ENCODE data around the gene IFIT5.
"Not testable (repeated sequence)": the region's sequence is repeated elsewhere in the genome, so short reads cannot be mapped to it uniquely, and the experiment has no call there.

Gene IFIT5

DNA sequence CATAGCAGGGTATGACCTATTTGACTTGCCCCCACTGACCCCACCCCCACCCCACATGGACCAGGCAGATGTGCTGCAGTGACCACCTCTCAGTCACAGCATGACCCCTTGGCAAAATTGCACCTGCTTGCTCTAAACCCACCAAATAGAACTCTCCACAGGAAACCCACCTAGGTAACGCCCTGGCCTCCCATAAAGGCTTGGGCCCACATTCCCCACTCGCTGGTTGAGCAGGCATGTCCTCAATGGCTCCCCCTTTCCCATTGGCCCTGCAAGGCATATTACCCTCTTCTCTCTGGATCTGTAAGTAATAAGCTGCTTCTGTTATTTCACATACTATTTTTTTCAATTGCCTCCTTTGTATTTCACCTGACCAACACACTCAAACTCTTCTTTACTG, 19.2 kb upstream of the IFIT5 start:
- no peak for DNase-seq

DNA sequence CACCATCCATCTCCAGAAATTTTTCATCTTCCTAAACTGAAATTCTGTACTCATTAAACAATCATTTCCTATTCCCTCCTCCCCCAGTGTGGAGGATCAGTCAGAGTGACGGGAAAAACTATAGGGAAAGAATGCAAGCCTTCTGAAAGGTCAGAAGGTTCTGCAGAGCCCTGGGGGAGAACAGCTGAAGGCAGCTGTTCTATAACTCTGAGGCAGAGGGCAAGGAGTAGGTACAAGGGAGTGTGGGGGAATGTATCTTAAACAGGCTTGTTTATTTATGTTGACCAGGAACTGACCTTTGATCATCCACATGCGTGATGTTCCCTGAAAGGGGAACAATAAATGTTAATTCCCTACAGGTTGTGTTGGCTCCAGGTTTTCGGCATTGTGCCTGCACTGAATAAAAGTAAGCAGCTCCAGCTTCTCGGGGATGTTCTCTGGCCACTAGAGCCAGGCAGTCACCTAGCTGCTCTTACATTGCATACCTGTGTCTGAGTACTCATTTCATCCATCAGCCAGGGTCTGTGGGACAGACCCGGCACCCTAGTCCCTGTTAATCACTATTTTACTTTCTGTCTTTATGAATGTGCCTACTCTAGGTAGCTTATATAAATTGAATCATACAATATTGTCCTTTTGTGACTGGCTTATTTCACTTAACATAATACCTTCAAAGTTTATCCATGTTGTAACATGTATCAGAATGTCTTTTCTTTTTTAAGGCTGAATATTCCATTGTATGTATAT, 16.2 kb upstream of the IFIT5 start:
- DNase-seq = no peak

DNA sequence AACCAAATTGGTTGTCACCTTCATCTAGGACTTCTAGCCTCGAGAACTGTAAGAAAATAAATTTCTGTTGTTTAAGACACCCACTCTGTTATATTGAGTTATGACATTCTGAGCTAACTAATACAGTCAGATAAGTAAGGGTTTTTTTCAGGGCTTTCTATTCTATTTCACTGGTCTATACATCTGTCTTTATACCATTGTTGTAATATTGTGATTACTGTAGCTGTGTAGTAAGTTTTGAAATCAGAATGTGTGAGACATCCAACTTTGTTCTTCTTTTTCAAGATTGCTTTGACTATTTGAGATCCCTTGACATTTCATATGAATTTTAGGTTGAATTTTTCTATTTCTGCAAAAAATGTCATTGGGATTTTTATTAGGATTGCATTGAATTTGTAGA, 14.4 kb upstream of the IFIT5 start:
- no peak for DNase-seq

DNA sequence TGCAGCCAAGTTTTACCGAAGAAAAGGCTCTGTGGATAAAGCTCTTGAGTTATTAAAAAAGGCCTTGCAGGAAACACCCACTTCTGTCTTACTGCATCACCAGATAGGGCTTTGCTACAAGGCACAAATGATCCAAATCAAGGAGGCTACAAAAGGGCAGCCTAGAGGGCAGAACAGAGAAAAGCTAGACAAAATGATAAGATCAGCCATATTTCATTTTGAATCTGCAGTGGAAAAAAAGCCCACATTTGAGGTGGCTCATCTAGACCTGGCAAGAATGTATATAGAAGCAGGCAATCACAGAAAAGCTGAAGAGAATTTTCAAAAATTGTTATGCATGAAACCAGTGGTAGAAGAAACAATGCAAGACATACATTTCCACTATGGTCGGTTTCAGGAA, 11.3 kb upstream of the IFIT5 start:
- no peak for DNase-seq

DNA sequence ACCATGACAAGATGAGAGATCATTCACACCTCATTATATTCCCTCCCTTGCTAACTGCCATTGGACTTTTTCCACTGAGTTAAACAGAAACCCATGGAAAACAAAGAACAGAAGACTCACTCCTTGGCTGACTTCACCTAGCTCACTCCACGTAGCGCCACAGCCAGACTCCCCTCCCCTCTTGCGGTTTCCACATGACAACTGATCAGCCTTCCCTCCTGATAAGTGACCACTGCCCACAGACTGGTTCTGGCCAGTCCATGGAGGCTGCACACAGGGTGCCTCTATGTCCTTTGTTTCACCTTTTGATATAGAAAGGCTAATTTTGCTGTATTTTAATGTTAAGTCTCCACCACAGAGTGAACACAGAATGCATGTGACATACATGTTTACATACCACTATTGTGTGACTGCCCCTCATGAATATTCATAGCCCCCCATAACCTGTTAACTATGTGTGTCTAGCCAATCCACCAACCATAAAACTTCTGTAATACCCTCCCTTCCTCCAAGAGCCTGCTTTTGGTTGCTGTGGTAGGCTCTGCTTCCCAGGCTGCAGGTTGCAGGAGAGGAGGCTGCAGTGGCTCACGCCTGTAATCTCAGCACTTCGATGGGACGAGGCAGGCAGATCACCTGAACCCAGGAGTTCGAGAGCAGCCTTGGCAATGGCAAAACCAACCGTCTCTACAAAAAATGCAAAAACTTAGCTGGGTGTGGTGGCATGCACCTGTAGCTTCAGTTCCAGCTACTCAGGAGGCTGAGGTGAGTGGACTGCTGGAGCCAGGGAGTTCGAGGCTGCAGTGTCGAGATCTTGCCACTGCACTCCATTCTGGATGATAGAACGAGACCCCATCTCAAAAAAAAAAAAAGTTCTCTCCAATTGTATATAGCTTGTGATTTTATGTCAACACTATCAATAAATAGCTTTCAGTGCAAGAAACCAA, 10.0 kb upstream of the IFIT5 start:
- no peak for DNase-seq

DNA sequence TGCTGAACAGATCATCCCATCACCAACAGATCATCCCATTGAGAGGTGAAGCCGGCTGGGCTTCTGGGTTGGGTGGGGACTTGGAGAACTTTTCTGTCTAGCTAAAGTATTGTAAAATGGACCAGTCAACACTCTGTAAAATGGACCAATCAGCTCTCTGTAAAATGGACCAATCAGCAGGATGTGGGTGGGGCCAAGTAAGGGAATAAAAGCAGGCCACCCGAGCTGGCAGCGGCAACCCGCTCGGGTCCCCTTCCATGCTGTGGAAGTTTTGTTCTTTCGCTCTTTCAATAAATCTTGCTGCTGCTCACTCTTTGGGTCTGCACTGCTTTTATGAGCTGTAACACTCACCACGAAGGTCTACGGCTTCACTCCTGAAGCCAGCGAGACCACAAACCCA, 8.2 kb upstream of the IFIT5 start:
- not testable (repeated sequence) for DNase-seq

DNA sequence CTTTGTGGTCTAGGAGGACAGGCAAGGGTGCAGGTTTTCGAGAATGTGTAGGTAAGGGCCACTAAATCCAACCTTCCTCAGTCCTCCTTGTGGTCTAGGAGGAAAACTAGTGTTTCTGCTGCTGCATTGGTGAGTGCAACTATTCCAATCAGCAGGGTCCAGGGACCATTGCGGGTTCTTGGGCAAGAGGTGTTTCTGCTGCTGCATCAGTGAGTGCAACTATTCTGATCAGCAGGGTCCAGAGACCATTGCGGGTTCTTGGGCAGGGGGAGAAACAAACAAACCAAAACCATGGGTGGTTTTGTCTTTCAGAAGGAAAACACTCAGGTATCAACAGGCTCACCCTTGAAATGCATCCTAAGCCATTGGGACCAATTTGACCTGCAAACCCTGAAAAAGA, 6.6 kb upstream of the IFIT5 start:
- not testable (repeated sequence) for DNase-seq

DNA sequence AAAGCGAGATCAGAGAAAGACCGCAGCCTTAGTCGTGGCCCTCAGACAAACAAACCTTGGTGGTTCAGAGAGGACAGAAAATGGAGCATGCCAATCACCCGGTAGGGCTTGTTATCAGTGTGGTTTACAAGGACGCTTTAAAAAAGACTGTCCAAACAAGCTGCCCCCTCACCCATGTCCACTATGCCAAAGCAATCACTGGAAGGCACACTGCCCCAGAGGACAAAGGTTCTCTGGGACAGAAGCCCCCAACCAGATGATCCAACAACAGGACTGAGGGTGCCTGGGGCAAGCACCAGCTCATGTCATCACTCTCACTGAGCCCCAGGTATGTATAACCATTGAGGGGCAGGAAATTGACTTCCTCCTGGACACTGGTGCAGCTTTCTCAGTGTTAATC, 5.1 kb upstream of the IFIT5 start:
- not testable (repeated sequence) for DNase-seq

DNA sequence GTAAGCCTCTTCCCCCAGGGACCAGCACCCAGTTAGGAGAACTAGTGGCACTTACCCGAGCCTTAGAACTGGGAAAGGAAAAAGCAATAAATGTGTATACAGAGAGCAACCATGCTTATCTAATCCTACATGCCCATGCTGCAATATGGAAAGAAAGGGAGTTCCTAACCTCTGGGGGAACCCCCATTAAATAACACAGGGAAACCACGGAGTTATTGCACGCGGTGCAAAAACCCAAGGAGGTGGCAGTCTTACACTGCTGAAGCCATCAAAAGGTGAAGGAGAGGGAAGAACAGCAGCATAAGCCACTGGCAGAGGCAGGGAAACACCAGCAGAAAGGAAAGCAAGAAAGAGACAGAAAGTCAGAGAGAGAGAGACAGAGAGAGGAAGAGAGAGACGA, 3.8 kb upstream of the IFIT5 start:
- DNase-seq = not testable (repeated sequence)

DNA sequence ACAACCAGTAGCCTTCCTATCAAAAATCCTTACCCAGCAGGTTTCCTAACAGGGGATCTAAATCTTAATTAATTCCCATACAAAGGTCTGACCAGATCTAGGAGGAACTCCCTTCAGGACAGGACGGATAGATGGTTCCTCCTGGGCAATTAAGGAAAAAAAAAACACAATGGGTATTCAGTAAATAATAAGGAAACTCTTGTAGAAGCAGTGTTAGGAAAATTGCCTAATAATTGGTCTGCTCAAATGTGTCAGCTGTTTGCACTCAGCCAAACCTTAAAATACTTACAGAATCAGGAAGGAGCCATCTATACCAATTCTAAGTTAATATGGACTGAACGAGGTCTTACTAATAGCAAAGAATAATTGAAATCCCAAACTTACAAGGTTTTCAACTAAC, 3.2 kb upstream of the IFIT5 start:
- not testable (repeated sequence) for DNase-seq

DNA sequence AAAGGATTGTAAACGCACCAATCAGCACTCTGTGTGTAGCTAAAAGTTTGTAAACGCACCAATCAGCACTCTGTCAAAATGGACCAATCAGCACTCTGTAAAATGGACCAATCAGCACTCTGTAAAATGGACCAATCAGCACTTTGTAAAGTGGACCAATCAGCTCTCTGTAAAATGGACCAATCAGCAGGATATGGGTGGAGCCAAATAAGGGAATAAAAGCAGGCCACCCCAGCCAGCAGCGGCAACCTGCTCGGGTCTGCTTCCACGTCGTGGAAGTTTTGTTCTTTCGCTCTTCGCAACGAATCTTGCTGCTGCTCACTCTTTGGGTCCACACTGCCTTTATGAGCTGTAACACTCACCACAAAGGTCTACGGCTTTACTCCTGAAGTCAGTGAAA, 2.1 kb upstream of the IFIT5 start:
- peak; percentile 31 for DNase-seq

DNA sequence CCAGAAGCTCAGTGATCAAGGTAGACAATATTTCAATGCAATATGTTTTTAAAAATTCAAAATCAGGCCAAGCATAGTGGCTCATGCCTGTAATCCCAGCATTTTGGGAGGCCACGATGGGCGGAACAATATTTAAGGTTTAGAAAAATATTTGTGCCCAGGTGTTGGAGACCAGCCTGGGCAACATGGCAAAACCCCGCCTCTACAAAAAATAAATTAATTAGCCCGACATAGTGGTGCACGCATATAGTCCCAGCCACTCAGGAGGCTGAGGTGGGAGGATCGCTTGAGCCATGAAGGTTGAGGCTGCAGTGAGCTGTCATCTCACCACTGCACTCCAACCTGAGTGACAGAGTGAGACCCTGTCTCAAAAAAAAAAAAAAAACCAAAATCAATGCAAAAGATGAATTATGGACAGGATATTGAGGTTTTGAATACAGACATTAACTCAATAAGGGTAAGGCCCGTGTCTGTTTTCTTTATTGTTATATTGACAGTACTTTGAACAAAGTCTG, 913 bp upstream of the IFIT5 start:
- no peak for DNase-seq

DNA sequence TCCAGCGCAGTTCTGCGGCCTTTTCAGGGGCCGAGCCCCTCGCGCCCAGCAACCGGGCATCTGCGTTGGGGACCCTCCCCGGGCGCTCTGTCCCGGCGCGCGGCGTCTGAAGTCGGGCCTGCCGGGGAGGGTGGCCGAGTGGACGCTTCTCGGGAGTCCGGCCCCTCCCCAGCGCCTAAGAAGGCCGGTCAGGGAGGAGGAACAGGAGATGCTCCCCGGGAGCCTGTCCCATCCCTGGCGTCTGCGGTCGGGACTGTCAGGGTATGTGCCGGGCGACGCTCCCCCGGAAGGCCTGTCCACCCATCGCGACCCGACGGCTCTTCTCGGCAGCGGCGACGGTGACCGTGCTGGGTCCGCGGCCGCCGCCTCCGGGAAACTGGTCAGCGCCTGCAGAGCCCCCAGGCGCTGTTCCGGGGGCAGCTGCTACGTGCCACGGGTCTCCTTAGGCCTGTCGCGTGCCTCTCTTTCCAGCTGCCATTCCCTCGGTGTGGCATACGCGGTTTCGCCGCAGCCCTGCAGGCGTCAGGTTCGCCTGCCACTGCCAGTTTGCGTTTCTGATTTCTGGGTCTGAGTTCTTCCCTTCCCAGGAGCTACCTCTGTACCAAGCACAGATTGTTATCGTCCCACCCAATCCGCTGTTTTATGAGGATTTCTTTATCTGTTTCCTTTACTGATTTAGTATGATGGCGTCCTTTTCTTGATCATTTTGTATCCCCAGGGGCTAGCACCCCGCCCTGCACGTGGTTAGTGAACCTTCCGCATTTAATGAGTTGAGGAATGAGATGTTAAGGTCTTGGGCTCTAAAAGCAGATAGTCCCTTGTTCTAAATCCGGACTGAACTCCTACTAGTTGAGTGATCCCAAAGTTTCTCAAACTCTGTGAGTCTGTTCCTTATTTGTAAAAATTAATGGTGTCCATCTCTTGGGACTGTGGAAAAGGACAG, 782 bp downstream of the IFIT5 start:
- DNase-seq = peak; percentile 56

DNA sequence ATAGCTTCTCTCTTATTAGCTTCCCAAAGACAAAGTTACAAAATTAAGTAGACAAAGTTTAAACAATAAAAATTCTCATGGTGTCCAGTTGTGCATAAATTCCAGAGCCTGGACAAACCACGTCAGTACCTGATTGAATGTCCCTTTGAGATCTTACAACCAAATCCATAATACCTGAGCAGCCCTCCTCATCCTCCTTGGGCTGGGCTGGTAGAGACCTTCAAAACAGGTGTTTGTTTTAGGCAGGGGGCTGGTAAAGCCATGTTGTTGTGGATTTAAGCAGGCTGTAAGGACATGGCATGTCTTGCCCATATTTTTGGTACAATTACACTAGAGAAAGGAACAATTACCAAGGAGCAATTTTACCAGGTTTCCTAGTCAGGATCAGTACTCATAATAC, 2.1 kb downstream of the IFIT5 start:
- no peak for DNase-seq

DNA sequence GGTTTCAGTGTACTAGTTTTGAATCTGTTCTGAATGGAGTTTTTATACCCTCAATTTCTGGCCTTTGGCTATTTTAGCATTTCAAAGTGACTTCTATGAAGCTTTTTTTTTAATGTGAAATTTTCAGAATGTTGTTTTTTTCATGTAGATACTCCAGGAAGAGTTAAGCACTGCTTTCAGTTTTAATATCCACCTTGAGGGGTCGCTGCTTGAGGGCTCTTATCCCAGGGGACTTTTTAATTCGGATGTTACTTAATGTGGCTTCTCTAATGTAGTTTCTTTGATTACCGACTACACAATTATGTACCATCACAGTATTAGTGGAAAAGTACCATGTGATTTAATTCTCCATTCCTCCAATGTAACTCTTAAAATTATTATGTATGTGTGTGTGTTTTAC, 5.2 kb downstream of the IFIT5 start:
- DNase-seq = peak; percentile 18

DNA sequence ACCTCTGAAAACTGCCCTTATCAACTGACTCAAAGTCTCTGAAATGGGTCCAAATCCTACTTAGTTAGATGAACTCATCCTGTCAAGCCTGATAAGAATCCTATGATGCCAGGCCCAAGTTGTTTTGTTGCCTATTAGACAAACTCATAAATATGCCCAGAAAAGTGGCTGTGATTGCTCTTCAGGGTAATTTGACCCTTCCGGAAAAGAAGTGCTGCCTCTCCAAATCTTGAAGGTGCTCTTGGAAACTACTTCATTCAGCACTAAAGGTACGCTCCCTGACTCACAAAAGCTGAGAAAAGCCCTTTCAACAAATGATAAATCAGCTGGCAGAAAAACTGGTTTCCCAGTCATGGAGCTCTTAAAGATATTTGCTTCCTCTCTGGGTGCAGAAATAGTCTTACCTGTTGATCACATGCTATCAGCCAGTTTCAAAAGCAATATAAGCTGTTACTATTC, 6.7 kb downstream of the IFIT5 start:
- DNase-seq = no peak

DNA sequence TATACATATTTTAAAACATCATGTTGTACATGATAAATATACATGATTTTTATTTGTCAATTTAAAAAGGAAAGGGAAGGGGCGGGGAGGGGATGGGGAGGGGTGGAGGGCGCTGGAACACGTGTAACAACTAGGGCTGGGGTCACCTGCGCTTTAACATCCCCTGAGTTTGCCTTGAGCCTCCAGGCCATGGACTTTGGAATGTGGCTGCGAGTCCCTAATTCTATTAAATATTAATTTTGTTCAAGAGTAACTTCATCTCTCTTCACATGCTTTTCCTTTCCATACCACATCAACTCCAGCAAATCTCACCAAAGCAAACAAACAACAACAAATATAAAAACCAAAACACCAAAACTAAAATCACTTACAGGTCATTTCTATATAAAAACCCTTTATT, 10.6 kb downstream of the IFIT5 start:
- no peak for DNase-seq

DNA sequence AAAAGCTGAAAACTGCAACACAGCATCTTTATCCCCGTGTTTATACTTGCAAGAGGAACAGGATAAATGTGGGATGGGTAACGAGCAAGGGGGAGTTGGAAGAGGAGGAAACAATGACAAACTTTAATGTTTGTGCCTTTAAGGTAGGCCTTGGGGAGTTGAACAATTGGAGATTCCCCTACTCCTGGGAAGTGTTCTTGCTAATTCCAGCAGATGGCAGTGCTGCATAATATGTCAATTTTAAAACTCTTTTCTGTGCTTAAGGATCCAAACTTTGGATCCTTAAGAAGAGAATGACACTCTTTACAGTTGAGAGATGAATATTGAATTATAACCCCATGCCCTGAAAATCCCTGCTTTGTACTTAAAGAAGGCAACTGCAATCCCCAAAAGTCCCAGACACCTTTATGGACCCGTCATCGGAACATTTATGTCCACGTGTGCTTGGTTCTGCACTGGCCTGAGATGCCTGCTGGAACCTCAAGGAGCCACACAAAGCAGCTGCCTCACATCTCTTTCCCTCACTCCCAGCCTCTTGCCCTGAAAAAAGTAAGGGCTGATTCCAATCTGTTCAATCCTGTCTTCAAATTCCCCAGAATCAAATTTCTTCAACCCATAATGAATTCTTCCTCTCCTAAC, 12.0 kb downstream of the IFIT5 start:
- DNase-seq = peak; percentile 30

DNA sequence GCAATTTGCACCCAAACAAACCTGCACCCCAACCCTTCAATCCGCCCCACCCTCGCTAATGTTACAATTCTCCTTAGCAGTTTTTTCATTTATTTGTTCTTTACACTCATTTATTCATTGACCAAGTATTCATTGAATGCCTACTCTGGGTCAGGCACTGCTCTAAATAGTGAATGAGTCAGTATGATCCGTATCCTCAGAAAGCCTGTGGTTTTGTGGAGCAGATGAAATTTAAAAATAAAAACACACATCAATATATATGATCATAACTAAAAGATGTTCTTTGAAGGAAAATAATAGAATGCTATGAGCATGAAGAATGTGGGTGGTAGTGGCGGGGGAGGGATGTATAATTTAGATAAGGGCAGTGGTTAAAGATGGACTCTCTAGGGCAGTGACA, 13.3 kb downstream of the IFIT5 start:
- no peak for DNase-seq

DNA sequence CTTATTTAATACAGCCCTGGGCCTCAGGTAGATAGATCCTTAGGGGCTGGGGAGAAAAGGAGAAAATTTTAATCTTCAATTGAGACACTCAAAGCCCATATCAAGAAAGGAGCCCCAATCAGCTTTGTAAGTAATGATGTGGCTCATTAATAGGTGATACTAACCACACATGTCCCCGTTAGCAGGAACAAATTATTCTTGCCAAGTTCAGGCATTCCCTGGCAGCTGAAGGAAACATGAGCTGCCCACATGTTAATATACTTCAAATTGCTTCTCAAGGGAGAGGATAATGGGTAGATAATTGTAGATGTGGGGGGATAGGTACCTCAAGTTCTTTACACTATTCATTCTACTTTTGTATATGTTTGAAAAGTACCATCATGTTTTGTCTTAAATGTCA, 14.5 kb downstream of the IFIT5 start:
- no peak for DNase-seq

DNA sequence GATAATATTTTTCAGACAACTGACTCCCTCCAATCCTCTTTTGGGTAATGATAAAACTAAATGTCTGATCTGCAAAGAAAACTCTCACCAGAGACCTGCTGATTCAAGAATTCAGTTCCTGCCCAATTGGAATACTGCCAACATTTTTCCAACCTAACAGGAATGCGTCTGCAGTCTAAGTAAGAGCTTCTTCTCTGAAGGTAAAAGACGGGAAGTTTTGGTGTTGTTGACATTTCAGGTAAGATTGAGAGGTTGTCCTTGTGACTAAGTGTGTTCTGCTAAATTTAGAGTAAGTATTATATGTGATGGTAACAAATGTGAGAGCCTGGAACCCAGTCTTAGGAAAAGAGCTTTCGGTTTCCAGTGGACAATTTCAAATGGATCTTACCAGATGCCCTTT, 17.6 kb downstream of the IFIT5 start:
- no peak for DNase-seq

DNA sequence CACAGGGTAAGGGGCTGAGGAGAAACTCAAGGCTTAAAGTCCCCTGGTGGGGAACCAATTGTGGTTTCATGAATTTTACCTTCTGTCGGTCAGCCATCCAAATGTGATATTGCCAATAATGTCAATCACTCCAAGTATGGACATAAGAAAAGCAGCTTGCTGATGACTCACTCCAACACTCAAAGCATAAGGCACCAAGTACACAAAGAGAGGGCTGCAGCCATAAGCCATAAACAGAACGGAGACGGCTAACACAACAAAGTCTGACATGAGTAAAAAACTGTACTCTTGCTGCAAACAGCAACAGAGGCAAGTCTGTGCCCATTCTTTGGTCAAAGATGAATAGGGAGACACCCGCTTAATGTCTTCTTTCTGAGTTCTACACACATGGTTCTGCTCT, 24.2 kb downstream of the IFIT5 start:
- no peak for DNase-seq

Data from central memory CD4-positive, alpha-beta T cell (primary cell).